Endothelial cell of umbilical vein (primary cell): ENCODE results near the gene NKTR.

ENCODE experiments used
- CTCF ChIP-seq, 2 donors: IDR thresholded peaks; 1 replicate in 1 of 2; 2 replicates in 1 of 2; pipeline ENCODE4 v1.5.1; 2011; ENCODE audit warnings: low read length in 2 of 2, mild to moderate bottlenecking in 2 of 2, moderate library complexity in 2 of 2, control low read depth in 1 of 2, inconsistent platforms in 1 of 2, low read depth in 1 of 2; ENCODE audit not compliant: insufficient read depth in 1 of 2; ENCODE audit errors: extremely low read depth in 1 of 2
- EZH2 ChIP-seq: IDR thresholded peaks from 2 replicates; pipeline ENCODE4 v1.6.1; 2012; ENCODE audit warnings: borderline replicate concordance, low read depth, mild to moderate bottlenecking, moderate library complexity, low read length, inconsistent platforms; ENCODE audit not compliant: severe bottlenecking
- FOS ChIP-seq: IDR thresholded peaks from 2 replicates; pipeline ENCODE4 v1.6.1; 2011; ENCODE audit warnings: mild to moderate bottlenecking, low read length, moderate library complexity, borderline replicate concordance; ENCODE audit not compliant: insufficient read depth
- GATA2 ChIP-seq: IDR thresholded peaks from 2 replicates; pipeline ENCODE4 v1.7.0; 2011; ENCODE audit warnings: low read depth, mild to moderate bottlenecking, moderate library complexity, mixed read lengths, low read length; ENCODE audit not compliant: insufficient read length, insufficient read depth
- JUN ChIP-seq: IDR thresholded peaks from 2 replicates; pipeline ENCODE4 v1.6.1; 2011; ENCODE audit warnings: borderline replicate concordance, low read depth; ENCODE audit not compliant: insufficient read length, insufficient read depth
- MAX ChIP-seq: IDR thresholded peaks from 2 replicates; pipeline ENCODE4 v1.6.1; 2011; ENCODE audit not compliant: insufficient read depth, insufficient read length
- MYC ChIP-seq: IDR thresholded peaks from one replicate; pipeline ENCODE4 v1.6.1; 2011; ENCODE audit warnings: mild to moderate bottlenecking, low read depth, low read length
- POLR2A ChIP-seq: IDR thresholded peaks from 2 replicates; pipeline ENCODE4 v1.6.1; 2012; ENCODE audit warnings: low read depth, mild to moderate bottlenecking, control low read depth, low read length
- POLR2AphosphoS5 ChIP-seq: IDR thresholded peaks from 2 replicates; pipeline ENCODE4 v1.6.1; 2012; ENCODE audit warnings: low read depth, mild to moderate bottlenecking, control low read depth, low read length, moderate library complexity; ENCODE audit not compliant: insufficient read depth

- TF ChIP-seq CTCF (IDR thresholded peaks at IDR 0.05; ENCODE audit: extremely low read depth in 1 of 2, insufficient read depth in 1 of 2, low read depth in 1 of 2, low read length in 2 of 2): no peak
- TF ChIP-seq POLR2A: no peak
- TF ChIP-seq FOS: no peak
- TF ChIP-seq EZH2: no peak
- TF ChIP-seq MYC: no peak
- TF ChIP-seq POLR2AphosphoS5: no peak
- TF ChIP-seq MAX: no peak
- no peak for TF ChIP-seq JUN
- TF ChIP-seq GATA2: no peak
Observed at GRCh38 chr3:42632146-42632545, 31.7 kb downstream of the NKTR start.
